T-helper 17 cell (primary cell): Measurements from ENCODE around the gene ILDR1. TPM values are rescaled to one million over a fixed set of nuclear protein-coding genes. Genes with fewer than 3 reads are reported as not detected.
"Not testable (repeated sequence)": the region's sequence is repeated elsewhere in the genome, so short reads cannot be mapped to it uniquely, and the experiment has no call there.

ENCODE experiments used
- ATAC-seq: fragments of 150-1000 bp; cut with Tn5 transposase; 2 replicates; pipeline ENCODE4 v1.10.0; 2021; ENCODE audit warnings: mild to moderate bottlenecking, moderate library complexity
- DNase-seq, 3 donors: peaks; one replicate each; pipeline versions ENCODE4 v3.0.0 to v3.0.0-alpha.2; 2020 to 2021
- H3K9me3 ChIP-seq: one replicate; pipeline ENCODE4 v1.7.0; 2013; ENCODE audit warnings: low read length, mild to moderate bottlenecking; ENCODE audit not compliant: control insufficient read depth, poor library complexity, severe bottlenecking
- H3K27ac Mint-ChIP-seq: one replicate; pipeline ENCODE4 v1.8.0; 2022; ENCODE audit warnings: mild to moderate bottlenecking, moderate library complexity, mixed read lengths
- H3K27me3 Mint-ChIP-seq: one replicate; pipeline ENCODE4 v1.8.0; 2022; ENCODE audit warnings: mixed read lengths
- H3K36me3 Mint-ChIP-seq: one replicate; pipeline ENCODE4 v1.8.0; 2022; ENCODE audit warnings: low read depth, mixed read lengths
- H3K4me1 Mint-ChIP-seq: one replicate; pipeline ENCODE4 v1.8.0; 2022; ENCODE audit warnings: mild to moderate bottlenecking, mixed read lengths
- H3K4me3 Mint-ChIP-seq: one replicate; pipeline ENCODE4 v1.8.0; 2022; ENCODE audit warnings: mild to moderate bottlenecking, moderate library complexity, mixed read lengths
- total RNA-seq, 4 donors: library from RNA in 2 of 4; stranded (reverse) in 2 of 4; gene quantifications; one replicate each; pipeline ENCODE4 v1.2.3 and lab custom pipeline; 2022 to 2026

ILDR1 gene
- total RNA-seq (under 1 TPM in 1 of 2 donors, not detected in 1; 0.32 TPM), total RNA-seq (lab: John Stamatoyannopoulos, UW) (0 reads per million in 2 donors)

- ATAC-seq: peak; percentile 55
- H3K27me3 Mint-ChIP-seq: peaks cover 46% of the 10 kb centered on the region
- peaks cover 4% of the 10 kb centered on the region for H3K4me1 Mint-ChIP-seq
- DNase-seq: no peak
- peak within 1 kb of the TSS; percentile 88 for H3K4me3 Mint-ChIP-seq
- H3K27ac Mint-ChIP-seq: no peak within 1 kb of the TSS
- H3K9me3 ChIP-seq: no peaks in the 10 kb centered on the region
- peaks cover 4% of the 10 kb centered on the region for H3K36me3 Mint-ChIP-seq
These were observed at the start of gene ILDR1 for GRCh38 chr3:122021811-122022401. TSS of gene ILDR1 (minus strand) at chr3:122022247. CDS start at chr3:122022077, 170 bp downstream.

- Mint-ChIP-seq H3K4me3 (no peak overlapping the region), H3K4me1 (peaks cover 6% of the 10 kb centered on the region), H3K36me3 (no peaks in the 10 kb centered on the region), H3K27me3 (peaks cover 8% of the 10 kb centered on the region), H3K27ac (no peak overlapping the region)
- DNase-seq (no peak), ATAC-seq (no peak)
- H3K9me3 ChIP-seq: no peaks in the 10 kb centered on the region
These were observed 45.7 kb upstream of the ILDR1 start for GRCh38 chr3:122067588-122068240.

GRCh38 chr3:122067214-122067550 is 45.1 kb upstream of the ILDR1 start:
- DNase-seq (no peak), ATAC-seq (no peak)
- no peaks in the 10 kb centered on the region for H3K36me3 Mint-ChIP-seq
- no peak overlapping the region for H3K4me3 Mint-ChIP-seq
- H3K27me3 Mint-ChIP-seq: peaks cover 8% of the 10 kb centered on the region
- H3K9me3 ChIP-seq: no peaks in the 10 kb centered on the region
- H3K4me1 Mint-ChIP-seq: peaks cover 6% of the 10 kb centered on the region
- no peak overlapping the region for H3K27ac Mint-ChIP-seq

- ATAC-seq (no peak), DNase-seq (no peak)
- H3K27me3 Mint-ChIP-seq: peaks cover 8% of the 10 kb centered on the region
- no peaks in the 10 kb centered on the region for H3K9me3 ChIP-seq
- H3K4me1 Mint-ChIP-seq: peaks cover 6% of the 10 kb centered on the region
- no peak overlapping the region for H3K4me3 Mint-ChIP-seq
- H3K36me3 Mint-ChIP-seq: no peaks in the 10 kb centered on the region
- no peak overlapping the region for H3K27ac Mint-ChIP-seq
These were observed 44.5 kb upstream of the ILDR1 start for GRCh38 chr3:122066331-122067213.

GRCh38 chr3:122064326-122064725 is 42.3 kb upstream of the ILDR1 start:
- no peak for DNase-seq
- Mint-ChIP-seq H3K36me3 (no peaks in the 10 kb centered on the region), H3K27ac (no peak overlapping the region), H3K27me3 (peaks cover 14% of the 10 kb centered on the region), H3K4me1 (peaks cover 6% of the 10 kb centered on the region), H3K4me3 (no peak overlapping the region)
- no peak for ATAC-seq
- no peaks in the 10 kb centered on the region for H3K9me3 ChIP-seq

DNA sequence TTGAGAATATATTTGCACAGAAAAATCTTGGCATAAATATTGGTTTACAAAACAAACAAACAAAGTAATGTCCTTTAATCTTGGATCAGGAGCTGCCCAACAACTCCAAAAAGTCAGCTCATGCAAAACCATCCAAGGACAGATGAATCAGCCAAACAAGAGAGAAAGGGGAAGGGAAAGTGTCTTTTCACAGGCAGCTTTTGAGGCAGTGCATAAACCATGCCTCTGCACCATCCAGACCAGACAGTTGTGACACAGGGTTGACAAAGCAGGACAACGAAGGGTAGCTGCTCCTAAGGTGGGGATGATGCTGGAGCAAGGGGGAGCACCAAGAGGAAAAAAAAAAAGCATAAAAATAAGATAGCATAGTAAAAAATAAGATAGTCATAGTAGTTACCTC is 41.9 kb upstream of the ILDR1 start:
- ATAC-seq: no peak
- Mint-ChIP-seq H3K36me3 (peaks cover 2% of the 10 kb centered on the region), H3K4me1 (peaks cover 6% of the 10 kb centered on the region), H3K27me3 (peaks cover 14% of the 10 kb centered on the region), H3K4me3 (no peak overlapping the region), H3K27ac (no peak overlapping the region)
- H3K9me3 ChIP-seq: no peaks in the 10 kb centered on the region
- no peak for DNase-seq

DNA sequence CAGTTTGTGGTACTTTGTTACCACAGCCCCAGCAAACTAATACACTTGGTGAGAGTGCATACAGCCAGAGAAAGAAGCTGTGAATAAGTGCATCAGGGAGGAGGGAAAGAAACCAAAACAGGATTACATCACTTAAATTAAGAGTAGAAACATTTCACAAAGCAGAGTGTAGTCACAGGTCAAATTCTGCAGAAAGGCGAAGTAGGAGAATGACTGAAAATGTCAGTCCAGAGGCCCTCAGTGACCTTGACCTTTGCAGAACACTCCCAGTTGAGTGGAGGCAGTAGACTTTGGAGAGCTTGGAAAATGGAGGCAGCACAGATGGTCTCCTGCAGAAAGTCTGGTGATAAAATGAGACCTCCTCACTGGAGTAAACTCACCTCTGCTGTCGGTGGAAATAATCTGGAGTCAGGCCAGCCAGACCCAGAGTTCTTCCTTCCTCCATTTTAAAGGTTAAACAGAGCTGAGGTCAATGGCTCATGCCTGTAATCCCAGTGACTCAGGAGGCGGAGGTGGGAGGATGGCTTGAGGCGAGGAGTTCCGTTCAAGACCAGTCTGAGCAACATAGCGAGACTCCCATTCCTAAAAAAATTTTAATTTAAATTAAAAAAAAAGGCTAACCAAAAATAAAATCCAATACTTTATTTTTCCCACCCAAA is 38.1 kb upstream of the ILDR1 start:
- Mint-ChIP-seq H3K4me3 (no peak overlapping the region), H3K27me3 (peaks cover 33% of the 10 kb centered on the region), H3K36me3 (peaks cover 4% of the 10 kb centered on the region), H3K27ac (no peak overlapping the region), H3K4me1 (no peaks in the 10 kb centered on the region)
- no peaks in the 10 kb centered on the region for H3K9me3 ChIP-seq
- DNase-seq: no peak
- no peak for ATAC-seq

DNA sequence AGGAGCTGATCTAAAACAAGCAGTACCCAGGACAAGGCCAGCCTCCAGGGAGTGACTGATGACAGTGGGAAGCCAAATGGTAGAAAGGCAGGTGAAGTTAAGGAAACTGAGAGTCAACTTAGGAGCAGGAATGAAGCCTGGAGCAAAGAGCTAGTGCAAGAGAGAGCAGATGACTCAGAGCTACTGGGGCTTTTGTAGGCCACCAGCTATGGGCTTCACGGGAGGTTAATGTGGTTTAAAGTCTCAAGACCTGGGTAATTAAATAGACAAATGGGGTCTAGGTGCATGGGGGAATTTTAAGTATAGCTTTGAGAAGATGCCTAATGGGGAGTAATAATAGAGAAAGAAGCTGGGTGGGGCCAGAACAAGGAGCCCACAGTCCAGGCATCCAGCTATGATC is 36.2 kb upstream of the ILDR1 start:
- Mint-ChIP-seq H3K36me3 (peaks cover 4% of the 10 kb centered on the region), H3K27me3 (peaks cover 29% of the 10 kb centered on the region), H3K4me1 (no peaks in the 10 kb centered on the region), H3K4me3 (no peak overlapping the region), H3K27ac (no peak overlapping the region)
- no peaks in the 10 kb centered on the region for H3K9me3 ChIP-seq
- ATAC-seq (no peak), DNase-seq (no peak)

DNA sequence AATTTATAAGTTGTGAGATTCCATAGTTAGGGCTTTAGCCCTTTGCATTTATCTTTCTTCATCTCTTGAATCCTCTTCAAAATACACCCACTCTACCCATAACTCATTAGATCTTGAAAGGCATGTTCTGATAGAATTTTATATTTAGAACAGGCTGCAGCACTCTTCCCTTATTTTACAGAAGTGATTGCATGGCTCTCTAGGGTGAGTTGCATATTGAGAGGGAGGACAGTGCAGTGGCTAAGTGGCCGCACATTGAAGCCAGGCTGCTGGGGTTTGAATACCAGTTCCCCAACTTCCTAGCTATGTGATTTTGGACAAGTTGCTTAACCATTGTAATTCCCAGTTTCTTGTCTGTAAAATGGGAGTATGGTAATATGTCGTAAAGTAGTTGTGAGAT is 35.6 kb upstream of the ILDR1 start:
- H3K27me3 Mint-ChIP-seq: peaks cover 31% of the 10 kb centered on the region
- no peaks in the 10 kb centered on the region for H3K9me3 ChIP-seq
- H3K36me3 Mint-ChIP-seq: peaks cover 6% of the 10 kb centered on the region
- no peak for DNase-seq
- H3K27ac Mint-ChIP-seq: no peak overlapping the region
- no peak overlapping the region for H3K4me3 Mint-ChIP-seq
- no peak for ATAC-seq
- no peaks in the 10 kb centered on the region for H3K4me1 Mint-ChIP-seq

GRCh38 chr3:122055215-122055614 is 33.2 kb upstream of the ILDR1 start, which contains the start of gene CD86:
TSS of gene CD86 (plus strand) at chr3:122055362. CDS start at chr3:122055490, 128 bp downstream.
- ATAC-seq (peak; percentile 50), DNase-seq (no peak)
- Mint-ChIP-seq H3K36me3 (peaks cover 6% of the 10 kb centered on the region), H3K27ac (no peak within 1 kb of the TSS), H3K27me3 (peaks cover 52% of the 10 kb centered on the region), H3K4me1 (no peaks in the 10 kb centered on the region), H3K4me3 (no peak within 1 kb of the TSS)
- H3K9me3 ChIP-seq: no peaks in the 10 kb centered on the region

- no peak for ATAC-seq
These were observed 30.9 kb upstream of the ILDR1 start for GRCh38 chr3:122052968-122053367.

DNA sequence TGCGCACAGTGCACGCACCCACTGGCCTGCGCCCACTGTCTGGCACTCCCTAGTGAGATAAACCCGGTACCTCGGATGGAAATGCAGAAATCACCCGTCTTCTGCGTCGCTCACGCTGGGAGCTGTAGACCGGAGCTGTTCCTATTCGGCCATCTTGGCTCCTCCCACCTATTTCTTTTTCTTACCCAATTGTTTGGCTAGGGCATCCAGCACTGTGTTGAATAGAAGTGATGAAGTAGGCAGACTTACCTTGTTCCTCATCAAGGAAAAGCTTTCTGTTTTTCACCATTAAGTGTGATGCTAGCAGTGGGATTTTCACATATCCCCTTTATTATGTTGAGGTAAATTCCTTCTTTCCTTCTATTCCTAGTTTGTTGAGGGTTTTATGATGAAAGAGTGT is 25.7 kb upstream of the ILDR1 start:
- not testable (repeated sequence) for H3K9me3 ChIP-seq, H3K4me1 Mint-ChIP-seq, DNase-seq, H3K27ac Mint-ChIP-seq, H3K4me3 Mint-ChIP-seq, H3K36me3 Mint-ChIP-seq, ATAC-seq
- H3K27me3 Mint-ChIP-seq: peaks cover 21% of the 10 kb centered on the region

More at GRCh38 chr3:122052968-122053367, 30.9 kb upstream of the ILDR1 start:
- Mint-ChIP-seq H3K4me3 (no peak overlapping the region), H3K36me3 (peaks cover 2% of the 10 kb centered on the region), H3K27me3 (peaks cover 37% of the 10 kb centered on the region), H3K4me1 (no peaks in the 10 kb centered on the region), H3K27ac (no peak overlapping the region)
- DNase-seq: no peak
- H3K9me3 ChIP-seq: no peaks in the 10 kb centered on the region

DNA sequence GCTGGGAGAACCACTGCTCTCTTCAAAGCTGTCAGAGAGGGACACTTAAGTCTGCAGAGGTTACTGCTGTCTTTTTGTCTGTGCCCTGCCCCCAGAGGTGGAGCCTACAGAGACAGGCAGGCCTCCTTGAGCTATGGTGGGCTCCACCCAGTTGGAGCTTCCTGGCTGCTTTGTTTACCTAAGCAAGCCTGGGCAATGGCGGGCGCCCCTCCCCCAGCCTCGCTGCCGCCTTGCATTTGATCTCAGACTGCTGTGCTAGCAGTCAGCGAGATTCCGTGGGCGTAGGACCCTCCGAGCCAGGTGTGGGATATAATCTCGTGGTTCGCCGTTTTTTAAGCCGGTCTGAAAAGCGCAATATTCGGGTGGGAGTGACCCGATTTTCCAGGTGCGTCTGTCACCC is 25.2 kb upstream of the ILDR1 start:
- H3K27ac Mint-ChIP-seq, DNase-seq, H3K9me3 ChIP-seq, H3K4me1 Mint-ChIP-seq, H3K4me3 Mint-ChIP-seq, ATAC-seq, H3K36me3 Mint-ChIP-seq: not testable (repeated sequence)
- peaks cover 17% of the 10 kb centered on the region for H3K27me3 Mint-ChIP-seq
